GM19043 (cell line): ENCODE measurements around the gene ZNF236.
"Not testable (repeated sequence)": the region's sequence is repeated elsewhere in the genome, so short reads cannot be mapped to it uniquely, and the experiment has no call there.

ENCODE experiments used
- ATAC-seq: cut with Tn5 transposase; IDR thresholded peaks from one replicate; pipeline ENCODE4 v1.9.1; 2021; ENCODE audit warnings: low read depth; ENCODE audit not compliant: unreplicated experiment

The ZNF236 gene

DNA sequence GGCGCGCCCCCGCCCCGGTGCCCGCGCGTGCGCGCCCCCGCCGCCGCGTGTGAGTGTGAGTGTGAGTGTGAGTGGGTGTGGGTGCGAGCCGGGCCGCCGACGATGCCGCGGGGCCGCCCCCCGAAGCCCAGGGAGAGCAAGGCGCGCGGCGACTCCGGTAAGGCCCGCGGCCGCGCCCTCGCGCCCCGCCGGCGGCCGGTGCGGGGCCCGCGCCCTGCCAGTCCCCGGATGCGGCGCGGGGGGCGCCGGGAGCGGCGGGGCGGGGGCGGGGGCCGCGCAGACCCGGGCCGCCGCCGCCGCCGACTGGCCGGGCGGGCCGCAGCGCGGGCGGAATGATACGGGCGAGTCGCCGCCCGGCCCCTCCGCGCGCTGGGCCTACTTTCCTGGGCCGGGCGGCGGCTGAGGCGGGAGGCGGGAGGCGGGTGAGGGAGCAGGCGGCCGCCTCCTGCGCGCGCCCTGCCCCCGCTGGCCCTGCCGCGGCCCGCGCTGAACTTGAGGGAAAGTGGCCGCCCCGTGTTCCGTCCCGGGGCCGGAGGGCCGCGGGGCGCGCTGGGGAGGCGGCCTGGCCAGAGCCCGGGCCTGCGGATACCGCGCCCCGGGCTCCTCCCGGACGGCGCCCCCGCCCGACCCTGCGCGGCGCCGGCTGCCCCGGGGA, at the start of gene ZNF236:
Gene ZNF236 (plus strand): TSS at position 52 of the 655 bp plus-strand sequence. CDS start 51 bp downstream, at position 103.
- ATAC-seq: peak; percentile 37

DNA sequence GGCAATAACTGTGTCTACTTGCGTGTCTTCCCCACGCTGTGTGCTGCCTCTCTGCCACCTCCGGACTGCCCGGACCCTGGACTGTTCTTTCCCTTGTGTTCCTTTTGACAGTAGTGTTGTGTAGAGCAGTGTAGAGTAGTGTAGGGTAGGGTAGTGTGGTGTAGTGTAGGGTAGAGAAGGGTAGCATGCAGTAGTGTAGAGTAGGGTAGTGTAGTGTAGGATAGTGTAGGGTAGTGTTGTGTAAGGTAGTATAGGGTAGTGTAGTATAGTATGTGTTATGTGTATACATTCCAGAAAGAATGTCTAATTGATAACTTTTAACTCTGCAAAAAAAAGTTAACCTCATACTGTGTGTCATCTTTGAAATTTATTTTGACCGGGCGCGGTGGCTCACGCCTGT, 49.7 kb upstream of the ZNF236 start:
- ATAC-seq: no peak

DNA sequence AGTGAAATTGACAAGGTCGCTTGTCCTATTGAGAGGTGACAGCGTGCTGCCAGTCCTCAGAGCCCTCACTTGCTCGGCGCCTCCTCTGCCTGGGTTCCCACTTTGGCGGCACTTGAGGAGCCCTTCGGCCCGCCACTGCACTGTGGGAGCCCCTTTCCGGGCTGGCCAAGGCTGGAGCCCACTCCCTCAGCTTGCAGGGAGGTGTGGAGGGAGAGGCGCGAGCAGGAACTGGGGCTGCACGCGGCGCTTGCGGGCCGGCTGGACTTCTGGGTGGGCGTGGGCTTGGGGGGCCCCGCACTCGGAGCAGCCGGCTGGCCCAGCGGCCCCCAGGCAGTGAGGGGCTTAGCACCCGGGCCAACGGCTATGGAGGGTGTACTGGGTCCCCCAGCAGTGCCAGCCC, 45.3 kb upstream of the ZNF236 start:
- ATAC-seq: not testable (repeated sequence)

DNA sequence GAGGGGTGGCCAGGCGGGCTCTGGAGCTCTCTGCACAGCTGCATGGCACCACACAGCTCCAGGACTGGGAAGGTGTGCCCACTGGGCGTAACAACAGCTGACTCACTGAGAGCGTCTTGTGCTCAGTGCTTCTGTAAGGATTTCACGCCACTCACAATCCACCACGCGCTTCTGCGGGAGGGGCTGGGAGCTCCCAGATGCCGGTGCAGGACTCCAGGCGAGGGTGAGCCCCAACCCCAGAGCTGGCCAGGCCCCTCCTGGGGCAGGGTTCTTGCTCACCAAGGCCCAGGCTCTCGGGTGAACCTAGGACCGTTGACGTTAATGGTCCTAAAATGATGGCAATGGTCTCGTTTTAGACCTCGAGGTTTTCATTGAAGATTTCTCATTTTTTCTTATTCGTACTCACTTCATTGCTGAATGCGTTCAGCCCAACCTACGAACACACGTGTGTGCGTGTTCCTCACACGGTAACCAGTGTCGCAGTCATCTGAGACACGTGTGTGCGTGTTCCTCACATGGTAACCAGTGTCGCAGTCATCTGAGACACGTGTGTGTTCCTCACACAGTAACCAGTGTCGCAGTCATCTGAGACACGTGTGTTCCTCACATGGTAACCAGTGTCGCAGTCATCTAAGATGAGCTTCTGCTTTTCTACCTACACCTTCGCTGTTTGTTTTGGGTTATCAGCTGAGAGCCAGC, 38.4 kb upstream of the ZNF236 start:
- ATAC-seq: no peak

DNA sequence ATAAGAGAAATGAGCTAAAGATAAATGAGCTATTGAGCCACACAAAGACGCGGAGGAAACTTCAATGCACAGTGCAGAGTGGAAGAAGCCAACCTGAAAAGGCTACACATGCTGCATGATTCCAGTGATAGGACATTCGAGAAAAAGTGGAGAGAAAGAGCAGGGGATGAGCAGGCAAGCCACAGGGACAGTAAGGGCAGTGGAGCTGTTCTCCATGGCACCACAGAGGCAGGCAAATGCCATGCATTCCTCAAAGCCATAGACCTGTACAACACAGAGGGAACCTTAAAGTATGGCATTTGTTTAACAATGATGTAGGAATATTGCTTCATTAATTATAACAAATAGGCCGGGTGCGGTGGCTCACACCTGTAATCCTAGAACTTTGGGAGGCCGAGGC, 36.5 kb upstream of the ZNF236 start:
- no peak for ATAC-seq

DNA sequence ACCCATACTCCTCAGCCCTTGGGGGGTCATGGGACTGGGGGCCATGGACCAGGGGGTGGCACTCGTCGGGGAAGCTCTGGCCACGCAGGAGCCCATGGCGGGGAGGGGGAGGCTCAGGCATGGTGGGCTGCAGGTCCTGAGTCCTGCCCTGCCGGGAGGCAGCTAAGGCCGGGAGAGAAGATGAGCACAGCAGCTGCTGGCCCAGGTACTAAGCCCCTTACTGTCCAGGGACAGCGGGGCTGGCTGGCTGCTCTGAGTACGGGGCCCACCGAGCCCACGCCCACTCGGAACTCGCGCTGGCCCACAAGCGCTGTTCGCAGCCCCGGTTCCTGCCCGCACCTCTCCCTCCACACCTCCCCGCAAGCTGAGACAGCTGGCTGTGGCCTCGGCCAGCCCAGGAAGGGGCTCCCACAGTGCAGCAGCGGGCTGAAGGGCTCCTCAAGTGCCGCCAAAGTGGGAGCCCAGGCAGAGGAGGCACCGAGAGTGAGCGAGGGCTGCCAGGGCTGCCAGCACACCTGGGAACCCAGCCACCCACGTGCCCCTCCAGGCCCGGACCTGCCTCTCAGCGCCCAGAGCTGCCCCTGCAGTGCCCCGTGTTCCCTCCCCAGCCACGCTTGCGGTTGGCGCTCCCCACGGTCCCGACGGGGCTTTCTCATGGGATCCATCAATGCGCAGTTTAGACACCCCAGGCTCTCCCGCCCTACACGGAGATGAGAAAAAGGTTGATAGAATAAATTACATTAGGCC, 33.6 kb upstream of the ZNF236 start:
- no peak for ATAC-seq

DNA sequence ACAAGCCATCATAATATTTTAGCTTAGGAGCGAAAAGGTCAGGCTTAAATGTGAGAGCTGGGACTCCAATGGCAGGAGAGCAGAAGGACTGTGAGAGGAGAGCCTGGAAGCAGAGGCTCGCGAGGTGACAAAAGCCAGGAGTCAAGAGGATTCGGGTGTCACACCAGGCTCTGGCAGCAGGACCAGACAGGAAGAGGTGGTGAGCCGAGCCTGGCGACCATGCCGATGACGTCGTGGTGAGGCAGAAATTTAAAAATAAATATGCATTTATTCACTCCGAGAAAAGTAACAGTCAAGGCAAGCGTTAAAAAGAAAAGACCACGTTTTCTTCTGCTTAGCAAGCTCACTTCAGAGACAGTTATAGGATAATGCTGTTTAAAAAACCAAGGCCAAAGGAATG, 31.3 kb upstream of the ZNF236 start:
- no peak for ATAC-seq

DNA sequence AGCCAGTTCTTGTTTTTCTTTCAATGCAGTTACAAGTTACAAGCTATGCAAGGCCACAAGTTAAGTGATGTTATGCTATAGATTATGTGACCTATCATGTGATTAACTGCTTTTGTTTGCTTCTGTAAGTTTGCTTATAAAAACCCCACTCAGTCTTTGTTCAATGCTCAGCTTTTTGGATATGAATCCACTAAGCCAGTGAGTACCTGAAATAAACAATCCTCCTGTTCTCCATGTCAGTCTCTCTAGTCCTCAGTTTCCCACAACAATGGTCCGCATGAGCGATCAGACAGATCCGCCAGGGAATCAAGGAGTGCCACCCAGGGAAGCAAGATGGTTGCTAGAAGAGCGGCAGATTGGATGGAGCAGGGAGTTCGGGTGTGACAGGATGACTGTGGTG, 30.7 kb upstream of the ZNF236 start:
- ATAC-seq: no peak

DNA sequence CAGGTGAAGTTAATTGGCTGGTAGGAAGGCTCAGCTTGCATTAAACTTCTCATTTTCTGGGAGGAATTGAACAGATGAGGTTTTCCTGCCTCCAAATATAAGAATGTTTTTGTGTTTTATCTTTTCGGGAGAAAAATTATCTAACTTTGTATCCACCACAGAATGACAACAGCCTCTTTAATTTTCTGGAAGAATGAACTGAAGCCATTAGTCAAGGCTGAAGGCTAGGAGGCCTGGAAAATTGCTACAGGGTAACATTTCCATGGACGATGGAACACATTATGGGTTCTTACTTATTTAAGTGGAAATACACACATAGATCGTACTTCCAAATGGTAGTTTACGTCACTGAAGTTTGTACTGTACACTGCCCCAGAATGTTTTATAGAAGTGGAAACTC, 28.0 kb upstream of the ZNF236 start:
- ATAC-seq: no peak

DNA sequence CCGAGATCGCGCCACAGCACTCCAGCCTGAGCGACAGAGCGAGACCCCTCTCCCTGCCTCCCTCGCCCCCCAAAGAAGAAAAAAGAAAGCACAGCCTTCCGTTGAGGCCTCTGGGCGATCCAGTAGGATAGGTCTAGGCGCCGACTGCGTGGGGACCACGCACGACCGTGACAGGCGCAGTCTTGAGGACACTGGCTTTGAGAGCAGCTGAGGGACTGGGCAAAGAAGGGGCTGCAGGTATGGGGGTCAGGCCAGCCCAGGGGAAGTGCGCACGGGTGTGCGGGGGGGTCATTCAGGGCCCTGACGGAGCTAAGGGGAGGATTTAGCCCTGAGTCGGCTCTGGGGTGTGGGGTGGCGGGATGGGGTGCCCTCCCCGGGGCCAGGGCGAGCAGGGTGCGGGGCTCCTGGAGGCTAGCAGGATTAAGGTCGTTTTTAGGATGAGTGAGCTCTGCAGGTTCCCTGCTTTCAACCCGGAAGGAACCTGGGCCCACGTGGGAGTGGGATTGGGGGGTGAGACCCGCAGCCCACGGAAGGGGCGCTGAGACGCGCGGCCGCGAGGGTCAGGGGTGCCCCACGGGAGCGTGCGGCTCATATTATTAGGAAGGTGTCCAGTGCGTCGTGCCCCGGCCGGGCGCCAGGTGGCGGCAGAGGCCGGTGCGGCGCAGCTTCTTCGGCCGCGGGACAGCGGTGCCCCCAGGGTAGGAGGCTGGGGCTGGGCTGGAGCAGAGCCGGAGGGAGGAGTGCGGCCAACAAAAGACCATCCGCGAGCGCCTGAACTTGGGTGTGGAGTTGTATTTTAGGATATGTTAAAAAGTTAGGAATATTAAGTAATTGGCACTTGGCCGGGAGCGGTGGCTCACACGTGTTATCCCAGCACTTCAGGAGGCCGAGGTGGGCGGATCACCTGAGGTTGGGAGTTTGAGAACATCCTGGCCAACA, 20.5 kb upstream of the ZNF236 start:
- peak; percentile 94 for ATAC-seq

DNA sequence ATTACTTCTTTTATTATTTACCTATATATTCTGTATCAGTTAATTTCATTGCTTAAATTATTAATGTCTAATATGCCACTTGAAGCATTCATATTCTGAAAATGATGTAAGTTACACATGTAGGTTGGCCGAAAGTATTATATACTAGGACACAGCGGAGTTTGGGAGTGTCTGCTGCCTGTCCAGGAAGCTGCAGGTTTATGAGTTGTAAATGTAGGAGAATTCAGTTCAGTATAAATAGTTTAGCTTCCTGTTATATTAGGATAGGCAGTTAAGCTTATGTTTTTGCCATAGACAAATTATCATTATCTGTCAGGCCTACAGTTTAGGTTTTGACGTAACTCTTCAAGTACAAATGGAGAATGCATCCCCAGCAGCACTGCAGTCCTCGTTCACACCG, 18.9 kb upstream of the ZNF236 start:
- ATAC-seq: no peak

DNA sequence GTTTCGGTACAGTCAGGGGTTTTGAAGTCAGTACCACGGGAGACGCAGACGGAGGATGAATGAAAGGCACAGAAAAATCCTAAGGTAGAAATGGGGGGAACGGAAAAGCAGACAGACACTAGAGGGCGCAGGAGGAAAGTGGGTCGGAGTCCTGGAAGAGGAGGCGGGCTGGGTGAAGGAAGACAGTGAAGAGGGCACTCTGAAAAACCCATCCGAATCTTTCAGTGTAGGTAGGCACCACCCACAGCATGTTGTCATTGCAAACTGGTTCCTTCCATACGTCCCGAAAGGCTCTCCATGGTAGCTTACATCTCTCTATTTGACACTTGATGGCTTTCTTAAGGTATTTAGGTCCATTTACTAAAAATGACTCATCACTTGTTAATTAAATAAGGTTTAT, 18.5 kb upstream of the ZNF236 start:
- ATAC-seq: peak; percentile 69

DNA sequence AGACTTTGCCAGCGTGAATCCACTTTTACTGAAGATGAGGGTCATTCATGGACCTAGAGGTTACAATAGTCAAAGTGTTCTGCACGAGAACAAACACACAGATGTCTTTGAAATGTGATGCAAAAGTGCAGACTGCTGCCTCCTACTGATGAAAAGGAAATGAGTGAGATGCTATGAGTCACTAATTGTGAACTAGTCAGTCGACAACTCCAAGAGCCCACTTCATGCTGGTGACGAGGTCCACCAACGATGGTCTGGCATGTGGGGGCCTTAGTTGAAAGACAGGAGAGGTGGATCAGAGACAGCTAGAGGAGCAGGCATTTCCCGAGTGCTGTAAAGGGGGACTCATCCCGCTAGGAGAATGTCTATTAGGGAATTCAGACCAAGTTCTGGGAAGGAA, 17.1 kb upstream of the ZNF236 start:
- ATAC-seq: no peak

DNA sequence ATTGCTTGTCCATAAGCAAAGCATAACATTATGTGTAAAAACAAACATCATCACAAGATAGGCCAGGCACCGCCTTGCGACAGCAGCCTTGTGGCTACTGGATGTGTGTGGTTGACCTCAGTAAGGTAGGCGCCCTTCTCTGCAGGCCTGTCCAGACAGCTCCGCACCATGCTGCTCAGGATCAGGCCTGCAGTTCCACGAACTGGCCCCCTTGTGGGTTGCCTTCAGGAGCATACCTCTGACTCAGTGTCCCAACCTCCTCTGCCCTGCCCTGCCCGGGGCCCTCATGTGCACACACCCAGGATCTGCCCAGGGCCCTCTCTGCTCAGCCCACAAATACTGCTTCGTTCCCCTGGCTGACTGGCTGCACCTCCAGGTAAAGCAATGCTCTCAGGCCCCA, 16.1 kb upstream of the ZNF236 start:
- ATAC-seq: no peak

DNA sequence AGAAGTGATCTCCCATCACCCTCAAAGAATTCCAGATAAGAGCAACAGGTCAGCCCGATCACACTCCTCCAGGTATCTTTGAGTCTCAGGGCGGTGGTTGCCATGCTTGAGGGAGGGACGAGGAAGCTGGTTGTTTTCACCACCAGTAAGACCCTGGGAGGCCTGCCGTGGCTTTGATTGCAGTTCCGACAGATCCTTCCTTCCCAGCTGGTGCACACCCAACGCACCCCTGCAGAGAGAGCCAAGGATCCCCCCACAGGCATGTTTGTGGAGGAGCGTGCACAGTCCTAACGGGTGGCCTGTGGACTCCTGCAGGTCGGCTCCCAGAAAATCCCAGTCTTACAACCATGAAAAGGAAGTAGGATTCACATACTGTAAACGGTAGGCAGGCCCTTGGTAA, 13.8 kb upstream of the ZNF236 start:
- ATAC-seq: no peak

DNA sequence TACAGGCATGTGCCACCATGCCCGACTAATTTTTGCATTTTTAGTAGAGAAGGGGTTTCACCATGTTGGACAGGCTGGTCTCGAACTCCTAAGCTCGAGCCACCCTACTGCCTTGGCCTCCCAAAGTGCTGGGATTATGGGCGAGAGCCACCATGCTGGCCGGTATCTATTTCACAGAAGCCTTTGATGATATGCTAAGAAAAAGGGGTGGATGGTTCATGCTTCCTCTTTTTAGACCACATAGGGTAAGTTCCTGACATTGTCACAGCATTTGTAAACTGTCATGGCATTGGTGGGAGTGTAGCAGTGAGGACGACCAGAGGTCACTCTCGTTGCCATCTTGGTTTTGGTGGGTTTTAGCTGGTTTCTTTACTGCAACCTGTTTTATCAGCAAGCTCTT, 10.8 kb upstream of the ZNF236 start:
- peak; percentile 74 for ATAC-seq

DNA sequence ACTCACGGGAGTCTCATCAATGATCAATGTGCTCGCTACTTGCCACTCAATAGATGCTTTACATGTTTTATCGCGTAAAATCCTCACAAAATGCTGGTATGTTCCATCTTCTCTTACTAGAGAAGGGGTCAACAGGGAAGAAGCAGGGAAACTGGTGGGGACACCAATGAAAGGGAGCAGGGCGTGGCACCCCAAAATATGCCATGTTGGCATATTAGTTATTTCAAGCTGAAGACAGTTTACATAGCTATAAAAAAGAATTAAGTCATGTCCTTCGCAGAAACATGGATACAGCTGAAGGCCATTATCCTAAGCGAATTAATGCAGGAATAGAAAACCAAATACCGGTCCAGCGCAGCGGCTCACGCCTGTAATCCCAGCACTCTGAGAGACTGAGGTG, 8.1 kb upstream of the ZNF236 start:
- ATAC-seq: no peak

DNA sequence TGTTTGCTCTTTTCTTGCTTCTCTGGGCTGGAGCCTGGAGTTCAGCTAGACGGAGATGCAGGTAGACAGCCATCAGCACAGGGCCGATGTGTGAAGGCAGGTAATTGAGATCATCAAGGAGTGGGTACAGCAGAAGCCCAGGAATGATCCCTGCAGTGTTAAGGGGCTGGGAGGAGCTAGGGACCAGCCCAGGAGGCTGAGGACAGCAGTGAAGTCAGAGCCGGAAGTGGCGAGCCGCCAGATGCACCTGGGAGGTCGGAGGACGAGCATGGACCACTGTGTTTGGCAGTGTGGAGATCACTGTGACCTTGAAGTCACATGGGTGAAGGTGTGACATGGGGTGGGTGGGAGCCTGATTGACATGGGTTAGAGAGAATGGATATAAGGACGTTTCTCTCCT, 6.2 kb upstream of the ZNF236 start:
- ATAC-seq: no peak

DNA sequence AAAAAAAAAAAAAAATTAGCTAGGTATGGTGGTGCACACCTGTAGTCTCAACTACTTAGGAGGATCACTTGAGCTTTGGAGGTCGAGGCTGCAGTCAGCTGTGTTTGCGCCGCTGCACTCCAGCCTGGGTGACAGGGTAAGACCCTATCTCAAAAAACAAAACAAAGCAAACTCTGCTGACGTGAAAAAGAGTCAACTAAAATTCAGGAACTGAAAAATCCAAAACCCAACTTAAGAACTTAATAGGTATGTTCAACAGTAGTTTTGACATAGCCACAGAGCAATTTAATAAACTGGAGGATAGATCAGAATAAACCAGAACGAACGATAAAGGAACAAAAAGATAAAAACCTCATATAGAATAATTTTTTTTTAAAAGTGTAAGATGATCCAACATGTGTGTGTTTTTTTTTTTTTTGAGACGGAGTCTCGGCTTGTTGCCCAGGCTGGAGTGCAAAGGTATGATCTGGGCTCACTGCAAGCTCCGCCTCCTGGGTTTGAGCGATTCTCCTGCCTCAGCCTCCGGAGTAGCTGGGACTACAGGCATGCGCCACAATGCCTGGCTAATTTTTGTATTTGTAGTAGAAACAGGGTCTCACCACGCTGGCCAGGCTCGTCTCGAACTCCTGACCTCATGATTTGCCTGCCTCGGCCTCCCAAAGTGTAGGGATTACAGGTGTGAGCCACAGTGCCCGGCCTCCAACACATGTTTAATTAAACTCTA, 4.3 kb upstream of the ZNF236 start:
- ATAC-seq: no peak
